Astrocyte of the spinal cord (primary cell): ENCODE measurements around the gene NGLY1.

Experiments
- DNase-seq: peaks from one replicate; pipeline ENCODE4 v3.0.0; 2011; ENCODE audit warnings: low read depth, low spot score
- H3K4me3 ChIP-seq: 2 replicates; pipeline ENCODE4 v1.5.1; 2011; ENCODE audit warnings: low read depth, mild to moderate bottlenecking, low read length, moderate library complexity
- in situ Hi-C: cut with HindIII; loops from 2 replicates; pipeline ENCODE4 v1.10.0; 2017; ENCODE audit warnings: low sequenced_read_pairs
- TF ChIP-seq, protein P1 (sequence below): IDR thresholded peaks from 2 replicates; pipeline ENCODE4 v1.5.1; 2012; ENCODE audit warnings: low read depth, mild to moderate bottlenecking, low read length, inconsistent platforms

The NGLY1 gene

DNA sequence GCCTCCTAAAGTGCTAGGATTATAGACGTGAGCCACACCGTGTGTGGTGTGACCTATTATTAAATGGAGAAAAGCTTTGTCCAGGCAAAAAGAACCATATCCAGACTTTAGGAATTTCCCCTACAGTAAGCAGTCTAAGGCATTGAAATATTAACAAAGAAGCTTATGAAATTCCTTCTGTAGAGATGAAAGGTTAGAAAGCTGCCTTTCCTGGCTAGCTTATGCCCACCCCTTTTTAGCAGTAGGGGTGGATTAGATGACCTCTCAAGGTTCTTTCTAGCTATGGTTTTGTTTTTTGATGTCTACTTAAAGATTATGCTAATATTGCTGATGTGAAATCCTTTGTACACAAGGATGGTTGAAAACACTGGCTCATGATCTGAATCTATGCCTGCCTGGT, 20.6 kb upstream of the NGLY1 start:
- DNase-seq, result no peak
- in situ Hi-C loops, result no loop called here
- H3K4me3 ChIP-seq, result no peak overlapping the region
- TF ChIP-seq, protein P1, sequence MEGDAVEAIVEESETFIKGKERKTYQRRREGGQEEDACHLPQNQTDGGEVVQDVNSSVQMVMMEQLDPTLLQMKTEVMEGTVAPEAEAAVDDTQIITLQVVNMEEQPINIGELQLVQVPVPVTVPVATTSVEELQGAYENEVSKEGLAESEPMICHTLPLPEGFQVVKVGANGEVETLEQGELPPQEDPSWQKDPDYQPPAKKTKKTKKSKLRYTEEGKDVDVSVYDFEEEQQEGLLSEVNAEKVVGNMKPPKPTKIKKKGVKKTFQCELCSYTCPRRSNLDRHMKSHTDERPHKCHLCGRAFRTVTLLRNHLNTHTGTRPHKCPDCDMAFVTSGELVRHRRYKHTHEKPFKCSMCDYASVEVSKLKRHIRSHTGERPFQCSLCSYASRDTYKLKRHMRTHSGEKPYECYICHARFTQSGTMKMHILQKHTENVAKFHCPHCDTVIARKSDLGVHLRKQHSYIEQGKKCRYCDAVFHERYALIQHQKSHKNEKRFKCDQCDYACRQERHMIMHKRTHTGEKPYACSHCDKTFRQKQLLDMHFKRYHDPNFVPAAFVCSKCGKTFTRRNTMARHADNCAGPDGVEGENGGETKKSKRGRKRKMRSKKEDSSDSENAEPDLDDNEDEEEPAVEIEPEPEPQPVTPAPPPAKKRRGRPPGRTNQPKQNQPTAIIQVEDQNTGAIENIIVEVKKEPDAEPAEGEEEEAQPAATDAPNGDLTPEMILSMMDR, result no peak

DNA sequence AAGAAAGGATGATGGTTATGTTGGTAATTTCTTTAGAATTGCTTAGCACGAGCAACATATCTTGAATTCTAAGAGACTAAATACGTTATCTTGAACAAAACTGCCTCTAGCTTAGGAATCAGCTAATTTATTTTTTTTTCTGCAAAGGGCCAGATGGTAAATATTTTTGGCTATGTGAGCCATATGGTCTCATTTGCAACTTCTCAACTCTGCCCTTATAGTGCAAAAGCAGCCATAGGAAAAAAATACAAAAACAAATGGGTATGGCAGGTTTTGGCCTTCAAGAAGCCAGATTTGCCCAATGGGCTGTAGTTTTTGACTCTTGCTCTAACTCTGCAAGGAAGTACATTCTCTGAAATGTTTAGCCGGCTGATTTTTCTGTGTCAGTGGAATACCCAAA, 18.5 kb upstream of the NGLY1 start:
- DNase-seq, result no peak
- H3K4me3 ChIP-seq, result no peak overlapping the region
- TF ChIP-seq, protein P1, result no peak
- in situ Hi-C loops, result no loop called here

DNA sequence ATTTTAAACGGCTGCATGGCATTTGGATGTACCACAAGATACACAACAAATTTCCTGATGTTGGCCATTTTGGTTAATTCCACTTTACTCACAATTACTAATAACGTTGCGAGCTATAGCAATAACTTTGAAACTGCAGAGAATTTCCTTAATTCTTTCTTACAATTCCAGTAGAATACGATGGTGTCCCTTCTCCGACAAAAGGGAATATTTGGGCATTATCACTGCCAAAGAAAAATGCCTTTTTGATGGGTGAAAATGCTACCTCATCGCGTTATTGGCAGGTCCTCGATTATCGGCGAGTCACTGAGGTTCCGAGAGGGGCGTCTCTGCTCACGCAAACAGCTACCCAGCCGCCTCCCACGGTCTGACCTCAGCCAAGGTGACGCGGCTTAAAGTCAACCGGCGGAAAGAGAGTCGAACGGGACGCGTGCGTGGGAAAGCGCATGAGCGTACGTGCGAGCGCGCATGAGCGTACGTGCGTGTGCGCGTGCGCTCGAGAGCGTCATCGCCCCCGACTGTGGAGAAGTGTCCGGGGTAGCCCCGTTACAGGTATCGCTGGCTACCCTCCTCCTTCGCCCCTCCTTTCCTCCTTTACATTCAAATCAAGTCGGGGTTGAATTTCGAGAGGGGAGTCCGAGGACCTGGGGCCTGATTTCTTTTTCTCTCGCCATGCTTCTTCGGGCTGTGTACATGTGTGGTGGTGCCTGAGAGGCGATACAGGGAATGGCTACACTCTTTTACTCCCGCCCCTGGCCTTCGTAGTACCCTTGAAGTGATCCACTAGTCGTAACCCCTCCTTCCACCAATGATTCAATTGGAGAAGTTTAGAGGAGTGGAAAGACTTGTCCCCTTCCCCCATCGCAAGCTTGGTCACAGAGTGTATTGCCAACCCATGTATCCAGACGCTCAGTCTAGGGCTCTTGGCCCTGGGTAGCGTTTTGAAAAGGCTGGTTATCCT, 6.6 kb upstream of the NGLY1 start, which contains the start of gene OXSM:
Gene OXSM (plus strand): TSS at position 495 of the 961 bp plus-strand sequence. CDS start 931 bp downstream, outside the sequence.
- TF ChIP-seq, protein P1, result no peak
- peak within 1 kb of the TSS; percentile 77 for H3K4me3 ChIP-seq
- DNase-seq, result peak; percentile 91
- in situ Hi-C loops, result no loop called here

DNA sequence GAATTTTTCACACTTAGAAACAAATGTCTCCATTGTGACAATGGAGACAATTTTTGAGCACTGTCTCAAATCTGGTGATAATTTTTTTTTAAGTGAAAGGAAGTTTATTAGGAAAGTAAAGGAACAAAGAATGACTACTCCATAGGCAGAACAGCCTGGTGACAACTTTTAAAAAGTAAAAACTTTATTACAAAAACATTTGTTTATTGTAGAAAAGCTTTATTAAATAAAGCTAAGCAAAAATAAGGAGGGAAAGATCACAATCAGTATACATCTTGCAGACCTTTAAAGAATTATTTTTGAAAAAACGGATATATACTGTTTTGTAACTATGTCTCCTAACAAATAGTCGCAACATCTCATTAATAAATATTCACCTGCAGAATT, 6.0 kb upstream of the NGLY1 start:
- H3K4me3 ChIP-seq, result peak overlapping the region; percentile 77
- TF ChIP-seq, protein P1, result no peak
- in situ Hi-C loops, result no loop called here
- no peak for DNase-seq

DNA sequence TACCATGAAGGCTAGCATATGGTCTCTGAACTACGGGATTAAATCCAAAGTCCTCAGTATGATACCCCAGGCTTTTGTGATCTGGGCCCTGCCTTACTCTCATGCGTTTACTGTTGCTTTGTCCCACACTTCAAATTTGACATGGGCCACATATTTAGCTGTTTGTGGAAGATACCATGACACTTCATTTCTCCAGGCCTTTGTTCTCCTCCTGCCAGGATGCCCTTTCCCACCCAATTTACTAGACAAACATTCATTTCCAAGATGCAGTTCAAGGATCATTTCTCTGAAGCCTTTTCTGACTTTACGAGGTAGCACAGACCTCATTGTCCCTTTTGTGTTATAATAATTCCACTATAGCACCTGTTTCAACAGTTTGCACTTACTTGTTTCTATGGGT, 4.4 kb upstream of the NGLY1 start:
- TF ChIP-seq, protein P1, result no peak
- DNase-seq, result no peak
- in situ Hi-C loops, result no loop called here

DNA sequence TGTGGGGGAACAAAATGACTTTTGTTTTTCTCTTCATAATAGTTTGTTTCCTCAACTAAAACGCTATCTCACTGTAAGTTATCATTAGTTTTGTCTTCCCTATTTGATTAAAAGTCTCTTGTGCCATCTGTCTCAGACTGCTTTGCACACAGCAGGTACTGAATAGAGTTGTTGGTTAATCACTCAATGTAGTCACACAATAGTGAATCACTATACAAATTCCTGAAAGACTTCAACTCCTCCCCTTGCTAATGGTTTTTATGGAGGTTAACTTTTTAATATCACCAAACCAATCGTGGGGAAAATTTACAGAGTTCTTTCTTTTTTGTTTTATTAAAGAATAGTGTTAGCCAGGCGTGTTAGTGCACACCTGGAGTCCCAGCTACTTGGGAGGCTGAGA, 2.6 kb upstream of the NGLY1 start:
- TF ChIP-seq, protein P1, result no peak
- no peak for DNase-seq
- no peak overlapping the region for H3K4me3 ChIP-seq
- in situ Hi-C loops, result no loop called here

More for the DNA sequence above, 4.4 kb upstream of the NGLY1 start:
- no peak overlapping the region for H3K4me3 ChIP-seq
